ENCODE measurements around the gene SAG.

DNA sequence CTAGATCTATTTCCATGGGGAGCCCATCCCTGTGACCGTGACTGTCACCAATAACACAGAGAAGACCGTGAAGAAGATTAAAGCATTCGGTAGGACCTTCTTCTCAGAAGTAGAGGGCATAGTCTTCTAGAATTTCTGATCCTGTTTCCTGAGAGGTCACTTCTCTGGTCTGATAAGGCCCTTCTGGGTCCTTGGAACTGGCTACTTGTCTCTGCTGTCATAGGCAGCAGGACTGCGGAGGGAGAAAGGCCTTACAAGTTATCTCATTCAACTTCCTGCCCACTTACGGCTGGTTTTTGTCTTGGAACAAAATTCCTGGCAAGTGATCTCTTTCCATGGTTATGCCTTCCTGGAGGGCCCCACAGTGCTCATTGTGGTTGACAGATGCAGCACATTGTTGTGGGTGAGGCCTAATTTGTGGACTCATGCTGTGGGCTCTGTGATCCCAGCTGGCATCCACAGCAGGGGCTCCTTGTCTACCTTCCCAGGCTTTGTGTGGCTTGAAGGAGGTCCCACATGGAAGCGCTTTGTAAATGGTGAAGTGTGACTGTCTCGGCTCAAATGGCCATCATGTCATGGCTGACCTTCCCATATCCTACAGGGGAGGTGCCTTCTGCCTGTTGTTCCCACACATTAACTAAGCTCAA is 22.0 kb downstream of the SAG start:
- TF ChIP-seq, protein P1, sequence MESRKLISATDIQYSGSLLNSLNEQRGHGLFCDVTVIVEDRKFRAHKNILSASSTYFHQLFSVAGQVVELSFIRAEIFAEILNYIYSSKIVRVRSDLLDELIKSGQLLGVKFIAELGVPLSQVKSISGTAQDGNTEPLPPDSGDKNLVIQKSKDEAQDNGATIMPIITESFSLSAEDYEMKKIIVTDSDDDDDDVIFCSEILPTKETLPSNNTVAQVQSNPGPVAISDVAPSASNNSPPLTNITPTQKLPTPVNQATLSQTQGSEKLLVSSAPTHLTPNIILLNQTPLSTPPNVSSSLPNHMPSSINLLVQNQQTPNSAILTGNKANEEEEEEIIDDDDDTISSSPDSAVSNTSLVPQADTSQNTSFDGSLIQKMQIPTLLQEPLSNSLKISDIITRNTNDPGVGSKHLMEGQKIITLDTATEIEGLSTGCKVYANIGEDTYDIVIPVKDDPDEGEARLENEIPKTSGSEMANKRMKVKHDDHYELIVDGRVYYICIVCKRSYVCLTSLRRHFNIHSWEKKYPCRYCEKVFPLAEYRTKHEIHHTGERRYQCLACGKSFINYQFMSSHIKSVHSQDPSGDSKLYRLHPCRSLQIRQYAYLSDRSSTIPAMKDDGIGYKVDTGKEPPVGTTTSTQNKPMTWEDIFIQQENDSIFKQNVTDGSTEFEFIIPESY (IDR thresholded peaks at IDR 0.05) = no peak
- TF ChIP-seq, protein P2, sequence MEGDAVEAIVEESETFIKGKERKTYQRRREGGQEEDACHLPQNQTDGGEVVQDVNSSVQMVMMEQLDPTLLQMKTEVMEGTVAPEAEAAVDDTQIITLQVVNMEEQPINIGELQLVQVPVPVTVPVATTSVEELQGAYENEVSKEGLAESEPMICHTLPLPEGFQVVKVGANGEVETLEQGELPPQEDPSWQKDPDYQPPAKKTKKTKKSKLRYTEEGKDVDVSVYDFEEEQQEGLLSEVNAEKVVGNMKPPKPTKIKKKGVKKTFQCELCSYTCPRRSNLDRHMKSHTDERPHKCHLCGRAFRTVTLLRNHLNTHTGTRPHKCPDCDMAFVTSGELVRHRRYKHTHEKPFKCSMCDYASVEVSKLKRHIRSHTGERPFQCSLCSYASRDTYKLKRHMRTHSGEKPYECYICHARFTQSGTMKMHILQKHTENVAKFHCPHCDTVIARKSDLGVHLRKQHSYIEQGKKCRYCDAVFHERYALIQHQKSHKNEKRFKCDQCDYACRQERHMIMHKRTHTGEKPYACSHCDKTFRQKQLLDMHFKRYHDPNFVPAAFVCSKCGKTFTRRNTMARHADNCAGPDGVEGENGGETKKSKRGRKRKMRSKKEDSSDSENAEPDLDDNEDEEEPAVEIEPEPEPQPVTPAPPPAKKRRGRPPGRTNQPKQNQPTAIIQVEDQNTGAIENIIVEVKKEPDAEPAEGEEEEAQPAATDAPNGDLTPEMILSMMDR (IDR thresholded peaks at IDR 0.05; ENCODE audit: low read depth, low read length, missing input control) = no peak
- TF ChIP-seq, protein P3, sequence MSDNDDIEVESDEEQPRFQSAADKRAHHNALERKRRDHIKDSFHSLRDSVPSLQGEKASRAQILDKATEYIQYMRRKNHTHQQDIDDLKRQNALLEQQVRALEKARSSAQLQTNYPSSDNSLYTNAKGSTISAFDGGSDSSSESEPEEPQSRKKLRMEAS (IDR thresholded peaks at IDR 0.05) = no peak
- TF ChIP-seq GABPA (IDR thresholded peaks at IDR 0.05 in 1 of 2, conservative IDR thresholded peaks at IDR 0.05 in 1 of 2) = no peak
- TF ChIP-seq JUND (IDR thresholded peaks at IDR 0.05) = no peak
- no peak for TF ChIP-seq TAF1 (conservative IDR thresholded peaks at IDR 0.05)
- TF ChIP-seq, protein P4, sequence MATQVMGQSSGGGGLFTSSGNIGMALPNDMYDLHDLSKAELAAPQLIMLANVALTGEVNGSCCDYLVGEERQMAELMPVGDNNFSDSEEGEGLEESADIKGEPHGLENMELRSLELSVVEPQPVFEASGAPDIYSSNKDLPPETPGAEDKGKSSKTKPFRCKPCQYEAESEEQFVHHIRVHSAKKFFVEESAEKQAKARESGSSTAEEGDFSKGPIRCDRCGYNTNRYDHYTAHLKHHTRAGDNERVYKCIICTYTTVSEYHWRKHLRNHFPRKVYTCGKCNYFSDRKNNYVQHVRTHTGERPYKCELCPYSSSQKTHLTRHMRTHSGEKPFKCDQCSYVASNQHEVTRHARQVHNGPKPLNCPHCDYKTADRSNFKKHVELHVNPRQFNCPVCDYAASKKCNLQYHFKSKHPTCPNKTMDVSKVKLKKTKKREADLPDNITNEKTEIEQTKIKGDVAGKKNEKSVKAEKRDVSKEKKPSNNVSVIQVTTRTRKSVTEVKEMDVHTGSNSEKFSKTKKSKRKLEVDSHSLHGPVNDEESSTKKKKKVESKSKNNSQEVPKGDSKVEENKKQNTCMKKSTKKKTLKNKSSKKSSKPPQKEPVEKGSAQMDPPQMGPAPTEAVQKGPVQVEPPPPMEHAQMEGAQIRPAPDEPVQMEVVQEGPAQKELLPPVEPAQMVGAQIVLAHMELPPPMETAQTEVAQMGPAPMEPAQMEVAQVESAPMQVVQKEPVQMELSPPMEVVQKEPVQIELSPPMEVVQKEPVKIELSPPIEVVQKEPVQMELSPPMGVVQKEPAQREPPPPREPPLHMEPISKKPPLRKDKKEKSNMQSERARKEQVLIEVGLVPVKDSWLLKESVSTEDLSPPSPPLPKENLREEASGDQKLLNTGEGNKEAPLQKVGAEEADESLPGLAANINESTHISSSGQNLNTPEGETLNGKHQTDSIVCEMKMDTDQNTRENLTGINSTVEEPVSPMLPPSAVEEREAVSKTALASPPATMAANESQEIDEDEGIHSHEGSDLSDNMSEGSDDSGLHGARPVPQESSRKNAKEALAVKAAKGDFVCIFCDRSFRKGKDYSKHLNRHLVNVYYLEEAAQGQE (IDR thresholded peaks at IDR 0.05) = no peak

All from liver (tissue), 3 donors.